Measurements from ENCODE around the gene SPINK4.

Gene SPINK4

GRCh38 chr9:33239921-33240320 is at the start of gene SPINK4:
Gene SPINK4 (plus strand): TSS chr9:33240167. CDS start chr9:33240209, 42 bp downstream.
- no peak for TF ChIP-seq CTCF (IDR thresholded peaks at IDR 0.05; ENCODE audit: poor library complexity, severe bottlenecking)
- Histone ChIP-seq H3K27ac (ENCODE audit: poor library complexity, severe bottlenecking) (no peak within 1 kb of the TSS), H3K36me3 (ENCODE audit: low read depth) (no peaks in the 10 kb centered on the region), H3K4me3 (ENCODE audit: severe bottlenecking) (no peak within 1 kb of the TSS), H3K27me3 (ENCODE audit: insufficient read depth, poor library complexity, severe bottlenecking) (no peaks in the 10 kb centered on the region), H3K4me1 (ENCODE audit: insufficient read depth, poor library complexity, severe bottlenecking) (peaks cover 2% of the 10 kb centered on the region), H3K9me3 (ENCODE audit: severe bottlenecking) (no peaks in the 10 kb centered on the region)
- ATAC-seq (ENCODE audit: low read depth), result no peak
- no peak for DNase-seq (ENCODE audit: low spot score)

- no peak for DNase-seq (ENCODE audit: low spot score)
- Histone ChIP-seq H3K4me3 (ENCODE audit: severe bottlenecking) (no peak overlapping the region), H3K4me1 (ENCODE audit: insufficient read depth, poor library complexity, severe bottlenecking) (peaks cover 5% of the 10 kb centered on the region), H3K27ac (ENCODE audit: poor library complexity, severe bottlenecking) (peak overlapping the region; percentile 66), H3K27me3 (ENCODE audit: insufficient read depth, poor library complexity, severe bottlenecking) (no peaks in the 10 kb centered on the region), H3K36me3 (ENCODE audit: low read depth) (no peaks in the 10 kb centered on the region), H3K9me3 (ENCODE audit: severe bottlenecking) (no peaks in the 10 kb centered on the region)
- no peak for TF ChIP-seq CTCF (IDR thresholded peaks at IDR 0.05; ENCODE audit: poor library complexity, severe bottlenecking)
- no peak for ATAC-seq (ENCODE audit: low read depth)
Measured at GRCh38 chr9:33192493-33193255, 47.3 kb upstream of the SPINK4 start.

- H3K4me3 ChIP-seq (ENCODE audit: severe bottlenecking), result no peak overlapping the region
- DNase-seq (ENCODE audit: low spot score), result no peak
- peaks cover 4% of the 10 kb centered on the region for H3K4me1 ChIP-seq (ENCODE audit: insufficient read depth, poor library complexity, severe bottlenecking)
- ATAC-seq (ENCODE audit: low read depth), result peak; percentile 95
- H3K9me3 ChIP-seq (ENCODE audit: severe bottlenecking), result no peaks in the 10 kb centered on the region
- no peaks in the 10 kb centered on the region for H3K36me3 ChIP-seq (ENCODE audit: low read depth)
- H3K27ac ChIP-seq (ENCODE audit: poor library complexity, severe bottlenecking), result peak overlapping the region; percentile 66
- no peak for TF ChIP-seq CTCF (IDR thresholded peaks at IDR 0.05; ENCODE audit: poor library complexity, severe bottlenecking)
- no peaks in the 10 kb centered on the region for H3K27me3 ChIP-seq (ENCODE audit: insufficient read depth, poor library complexity, severe bottlenecking)
Measured at GRCh38 chr9:33193818-33194217, 46.1 kb upstream of the SPINK4 start.

GRCh38 chr9:33196736-33197135 is 43.2 kb upstream of the SPINK4 start:
- ATAC-seq (ENCODE audit: low read depth), result no peak
- no peaks in the 10 kb centered on the region for H3K9me3 ChIP-seq (ENCODE audit: severe bottlenecking)
- no peaks in the 10 kb centered on the region for H3K27me3 ChIP-seq (ENCODE audit: insufficient read depth, poor library complexity, severe bottlenecking)
- H3K27ac ChIP-seq (ENCODE audit: poor library complexity, severe bottlenecking), result no peak overlapping the region
- no peak for DNase-seq (ENCODE audit: low spot score)
- H3K36me3 ChIP-seq (ENCODE audit: low read depth), result no peaks in the 10 kb centered on the region
- H3K4me1 ChIP-seq (ENCODE audit: insufficient read depth, poor library complexity, severe bottlenecking), result peaks cover 4% of the 10 kb centered on the region
- TF ChIP-seq CTCF (IDR thresholded peaks at IDR 0.05; ENCODE audit: poor library complexity, severe bottlenecking), result no peak
- no peak overlapping the region for H3K4me3 ChIP-seq (ENCODE audit: severe bottlenecking)
